ENCODE data around the gene KRT79.

- TF ChIP-seq TAF1 (IDR thresholded peaks at IDR 0.05; ENCODE audit: borderline replicate concordance, low read depth, low read length) (no peak), CTCF (IDR thresholded peaks at IDR 0.05) (no peak), RFX5 (IDR thresholded peaks at IDR 0.05; ENCODE audit: low read length) (no peak)
Observed at GRCh38 chr12:52815676-52816588, 18.2 kb downstream of the KRT79 start.

Measured in SK-N-SH (cell line).